NCI-H128 (cell line): ENCODE measurements around the gene SYT4.
A peak's percentile ranks its signal among the peaks of the same experiment; 100 is the strongest.
"Not testable (repeated sequence)": the region's sequence is repeated elsewhere in the genome, so short reads cannot be mapped to it uniquely, and the experiment has no call there.

Experiments used
- DNase-seq: peaks from one replicate; lab custom pipeline; 2025; ENCODE audit not compliant: unreplicated experiment; lab: John Stamatoyannopoulos, UW

The SYT4 gene

GRCh38 chr18:43277164-43277600 lies at the start of gene SYT4:
Gene SYT4, minus strand, starts transcription at chr18:43277490. Its CDS starts 209 bp downstream, at chr18:43277281.
- DNase-seq, result peak; percentile 67

DNA sequence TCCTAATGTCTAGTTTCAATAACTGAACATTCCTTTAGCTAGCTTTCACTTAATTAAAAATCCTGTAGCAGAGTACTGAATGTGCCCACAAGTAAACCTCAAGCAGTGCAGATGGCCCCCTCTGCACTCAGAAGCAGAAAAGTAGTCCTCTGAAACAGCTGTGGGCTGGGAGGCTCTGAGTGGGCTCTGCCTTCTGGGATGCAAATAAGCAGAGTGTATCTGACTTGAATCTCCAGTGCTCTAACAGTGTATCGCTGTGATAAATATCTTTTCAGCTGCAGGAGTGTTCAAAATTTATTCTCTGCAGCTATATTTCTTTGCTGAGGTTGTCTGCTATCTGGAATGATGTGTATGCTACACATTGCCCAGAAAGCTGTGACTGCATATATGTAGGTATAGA lies 44.8 kb upstream of the SYT4 start:
- no peak for DNase-seq

DNA sequence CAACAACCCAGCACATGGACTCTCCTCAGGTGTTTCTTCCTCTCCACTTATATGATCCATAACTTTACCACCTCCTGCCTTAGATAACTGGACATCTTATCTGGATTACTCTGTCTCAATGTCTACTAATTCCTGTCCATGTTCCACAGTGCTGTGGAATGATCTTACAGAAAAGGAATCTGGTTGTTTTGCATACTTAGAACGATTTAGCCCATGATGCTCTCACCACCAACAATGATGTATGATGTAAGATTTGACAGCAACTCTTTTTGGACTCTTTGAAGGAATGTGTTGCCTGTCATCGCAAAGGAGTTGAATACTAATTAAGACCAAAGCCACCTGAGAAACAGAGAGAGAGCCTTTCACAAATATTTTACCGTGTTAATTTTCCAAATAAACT lies 37.7 kb upstream of the SYT4 start:
- DNase-seq, result no peak

DNA sequence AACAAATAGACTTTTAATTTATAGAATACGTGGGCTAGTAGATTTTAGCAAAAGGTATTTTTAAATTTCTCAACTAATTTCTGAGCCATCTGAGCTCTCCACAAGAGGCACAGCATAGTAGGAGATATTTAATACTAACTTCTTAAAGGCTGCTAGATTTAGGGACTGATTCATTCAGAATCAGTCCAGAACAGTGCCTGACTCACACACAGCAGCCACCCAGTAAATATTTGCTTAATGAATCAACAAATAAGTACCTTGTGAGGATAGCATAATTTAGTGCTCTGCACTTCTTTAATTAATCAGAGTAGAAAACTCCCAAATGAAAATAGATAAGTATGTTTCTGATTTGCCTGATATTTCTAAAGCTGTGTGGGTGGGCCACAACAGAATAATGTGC lies 35.6 kb upstream of the SYT4 start:
- no peak for DNase-seq

GRCh38 chr18:43310239-43310638 lies 32.9 kb upstream of the SYT4 start:
- DNase-seq, result no peak

GRCh38 chr18:43303376-43303775 lies 26.1 kb upstream of the SYT4 start:
- no peak for DNase-seq

DNA sequence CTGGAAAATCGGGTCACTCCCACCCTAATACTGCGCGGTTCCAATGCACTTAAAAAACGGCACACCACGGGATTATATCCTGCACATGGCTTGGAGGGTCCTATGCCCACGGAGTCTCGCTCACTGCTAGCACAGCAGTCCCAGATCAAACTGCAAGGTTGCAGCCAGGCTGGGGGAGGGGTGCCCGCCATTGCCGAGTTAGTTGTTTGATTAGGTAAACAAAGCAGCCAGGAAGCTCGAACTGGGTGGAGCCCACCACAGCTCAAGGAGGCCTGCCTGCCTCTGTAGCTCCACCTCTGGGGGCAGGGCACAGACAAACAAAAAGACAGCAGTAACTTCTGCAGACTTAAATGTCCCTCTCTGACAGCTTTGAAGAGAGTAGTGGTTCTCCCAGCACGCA lies 8.9 kb upstream of the SYT4 start:
- not testable (repeated sequence) for DNase-seq

DNA sequence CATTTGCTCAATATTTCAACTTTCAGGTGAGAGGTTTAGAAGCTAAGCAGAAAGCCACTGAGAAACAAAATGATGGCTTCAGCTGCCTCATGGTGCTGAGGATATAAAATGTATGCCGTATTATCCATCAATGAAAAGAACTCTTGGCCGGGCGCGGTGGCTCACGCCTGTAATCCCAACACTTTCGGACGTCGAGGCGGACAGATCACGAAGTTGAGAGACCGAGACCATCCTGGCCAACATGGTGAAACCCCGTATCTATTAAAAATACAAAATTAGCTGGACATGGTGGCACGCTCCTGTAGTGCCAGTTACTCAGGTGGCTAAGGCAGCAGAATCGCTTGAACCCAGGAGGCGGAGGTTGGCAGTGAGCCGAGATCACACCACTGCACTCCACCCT lies 6.0 kb upstream of the SYT4 start:
- no peak for DNase-seq

DNA sequence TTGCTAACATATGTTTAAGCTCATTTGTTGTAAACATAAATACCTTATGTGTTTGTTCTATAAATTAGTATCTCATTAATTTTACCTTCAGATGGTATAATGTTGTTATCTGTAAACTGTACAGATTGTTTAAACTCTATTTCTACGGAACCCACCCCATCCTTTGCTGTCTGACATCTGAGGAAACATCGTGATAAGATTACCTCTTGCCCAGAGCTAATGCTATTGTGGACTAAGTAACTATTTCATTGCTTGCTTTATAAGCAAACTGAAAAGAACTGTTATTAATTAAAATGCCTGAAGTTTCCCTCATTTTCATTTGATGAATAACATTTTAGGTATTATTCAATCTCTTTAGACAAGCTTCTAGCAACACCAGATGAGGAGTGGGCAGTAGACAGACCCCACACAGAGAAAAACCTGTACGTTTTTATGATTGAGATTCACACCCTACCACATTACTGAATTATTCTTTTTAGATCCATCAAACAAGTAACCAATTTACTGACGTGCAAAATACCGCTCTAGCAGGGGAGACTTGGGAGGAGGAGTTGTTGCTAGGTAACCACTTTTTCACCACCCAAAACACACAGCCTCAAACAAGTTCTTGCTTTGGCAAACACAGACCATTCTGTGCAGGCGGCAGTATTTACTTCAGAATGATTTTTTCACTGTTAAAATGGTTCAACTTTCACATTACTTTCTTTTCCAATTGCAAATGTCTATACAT lies 1.9 kb upstream of the SYT4 start:
- DNase-seq, result peak; percentile 71

- no peak for DNase-seq
Measured at GRCh38 chr18:43278355-43278754, 1.1 kb upstream of the SYT4 start.

DNA sequence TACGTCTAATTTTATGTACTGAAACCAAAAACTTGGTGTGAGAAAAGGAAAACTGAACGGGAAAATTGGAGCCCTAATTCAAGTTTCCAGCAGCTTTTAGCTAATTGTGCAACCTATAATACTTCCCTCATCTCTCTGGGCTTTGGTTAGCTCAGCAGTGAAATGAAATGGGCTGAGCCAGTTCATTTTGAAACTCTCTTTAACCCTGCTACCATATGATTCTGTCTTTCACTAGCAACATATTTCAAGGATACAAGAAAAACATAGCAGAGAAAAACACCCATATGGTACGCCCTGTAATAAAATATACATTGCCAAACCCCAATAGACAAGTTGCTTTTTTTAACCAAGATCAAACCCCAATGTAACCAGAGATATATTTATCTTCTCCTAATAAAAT lies 799 bp downstream of the SYT4 start:
- no peak for DNase-seq

- DNase-seq, result no peak
Measured at GRCh38 chr18:43275546-43275945, 1.7 kb downstream of the SYT4 start.

DNA sequence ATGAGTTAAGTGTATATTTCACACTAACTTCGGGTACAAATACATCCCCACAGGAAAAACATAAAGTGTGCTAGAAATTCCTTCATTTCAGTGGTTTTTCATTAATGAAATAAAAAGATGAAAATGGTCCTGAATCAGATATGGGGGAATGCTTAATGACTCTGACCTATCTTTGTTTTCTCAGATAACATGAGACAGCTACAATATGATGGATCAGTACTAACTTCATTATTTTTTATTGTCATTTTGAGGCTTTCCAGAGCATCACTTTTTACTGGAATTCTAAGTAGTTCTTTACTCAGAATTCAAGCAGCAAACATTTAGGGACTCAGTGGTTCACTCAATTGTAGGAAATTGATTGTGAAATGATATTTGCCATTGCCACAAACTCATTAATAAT lies 2.8 kb downstream of the SYT4 start:
- no peak for DNase-seq

DNA sequence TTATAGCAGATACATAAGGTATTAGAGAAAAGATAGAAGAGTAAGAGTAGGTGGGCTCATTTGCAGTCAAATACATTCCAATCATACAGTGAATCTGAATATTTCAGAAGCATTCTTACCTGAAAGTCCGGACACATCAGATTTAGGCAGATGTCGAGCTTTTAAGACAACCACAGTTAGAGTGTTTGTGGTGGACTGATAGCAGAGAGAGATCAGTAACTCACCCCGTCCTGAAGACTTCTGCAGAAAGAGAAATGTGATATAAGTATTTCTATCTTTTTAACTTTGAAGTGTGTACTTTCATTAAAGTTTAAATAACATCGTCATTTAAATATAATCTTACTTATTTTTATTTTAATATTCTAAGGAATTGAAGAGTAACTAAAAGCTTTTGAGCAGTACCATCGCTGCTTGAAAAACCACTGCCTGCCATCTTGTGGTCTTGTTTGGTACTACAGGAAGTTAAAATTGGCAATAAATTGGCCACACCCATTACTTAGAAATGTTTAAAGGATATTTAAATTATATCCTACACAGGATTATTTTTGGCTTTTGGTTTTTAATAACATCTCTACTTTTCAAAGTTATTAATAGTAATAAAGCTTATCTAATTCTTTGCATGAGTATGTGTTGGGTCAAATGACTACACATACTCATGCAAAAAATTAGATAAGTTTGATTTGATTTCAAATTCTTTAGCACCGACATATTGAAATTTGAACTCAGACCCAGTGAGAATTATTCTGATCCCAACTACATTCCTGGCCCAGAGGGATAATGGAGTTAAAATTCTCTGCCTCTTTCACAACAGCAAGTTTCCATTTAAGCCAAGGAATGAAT lies 5.5 kb downstream of the SYT4 start:
- no peak for DNase-seq

DNA sequence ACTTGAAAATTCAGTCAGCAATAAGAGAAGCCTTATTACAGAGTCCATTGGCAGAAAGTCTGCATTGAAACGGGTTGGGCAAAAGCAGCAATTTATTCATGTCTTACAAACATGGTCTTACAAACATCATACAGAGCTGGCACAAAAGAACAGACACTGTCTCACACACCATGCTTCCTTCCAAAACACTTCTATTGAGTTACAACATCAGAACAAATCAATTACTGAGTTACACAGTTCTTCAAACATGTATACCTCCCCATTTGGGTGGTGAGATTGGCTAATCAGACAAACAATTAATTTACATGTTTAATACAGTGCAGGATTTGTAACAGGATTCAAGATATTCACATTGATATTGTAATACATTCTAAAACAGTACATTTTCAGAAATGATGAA lies 9.5 kb downstream of the SYT4 start:
- DNase-seq, result no peak

DNA sequence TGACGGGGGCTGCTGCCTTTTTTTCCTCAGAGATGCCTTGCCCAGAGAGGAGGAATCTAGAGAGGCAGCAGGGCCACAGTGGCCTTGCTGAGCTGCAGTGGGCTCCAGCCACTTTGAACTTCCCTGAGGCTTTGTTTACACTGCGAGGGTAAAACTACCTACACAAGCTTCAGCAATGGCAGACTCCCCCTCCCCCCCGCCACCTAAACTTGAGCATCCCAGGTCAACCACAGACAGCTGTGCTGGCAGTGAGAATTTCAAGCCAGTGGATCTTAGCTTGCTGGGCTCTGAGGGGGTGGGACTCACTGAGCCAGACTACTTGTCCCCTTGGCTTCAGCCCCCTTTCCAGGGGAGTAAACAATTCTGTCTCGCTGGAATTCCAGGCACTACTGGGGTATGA lies 11.8 kb downstream of the SYT4 start:
- no peak for DNase-seq

- no peak for DNase-seq
Measured at GRCh38 chr18:43248610-43249249, 28.6 kb downstream of the SYT4 start.

GRCh38 chr18:43247944-43248343 lies 29.3 kb downstream of the SYT4 start:
- DNase-seq, result no peak

- no peak for DNase-seq
Measured at GRCh38 chr18:43238429-43238828, 38.9 kb downstream of the SYT4 start.

GRCh38 chr18:43236921-43237320 lies 40.4 kb downstream of the SYT4 start:
- no peak for DNase-seq

DNA sequence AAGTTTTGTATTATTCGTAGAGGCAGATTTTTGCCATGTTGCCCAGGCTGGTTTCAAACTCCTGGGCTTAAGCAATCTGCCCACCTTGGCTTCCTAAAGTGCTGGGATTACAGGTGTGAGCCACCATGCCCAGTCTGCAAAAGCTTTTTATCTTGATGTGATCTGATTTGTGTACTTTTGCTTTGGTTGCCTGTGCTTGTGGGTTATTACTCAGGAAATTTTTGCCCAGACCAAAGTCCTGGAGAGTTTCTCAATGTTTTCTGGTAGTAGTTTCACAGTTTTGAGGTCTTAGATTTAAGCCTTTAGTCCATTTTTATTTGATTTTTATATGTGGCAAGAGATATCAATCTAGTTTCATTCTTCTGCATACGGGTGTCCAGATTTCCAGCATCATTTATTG lies 42.4 kb downstream of the SYT4 start:
- DNase-seq, result no peak

DNA sequence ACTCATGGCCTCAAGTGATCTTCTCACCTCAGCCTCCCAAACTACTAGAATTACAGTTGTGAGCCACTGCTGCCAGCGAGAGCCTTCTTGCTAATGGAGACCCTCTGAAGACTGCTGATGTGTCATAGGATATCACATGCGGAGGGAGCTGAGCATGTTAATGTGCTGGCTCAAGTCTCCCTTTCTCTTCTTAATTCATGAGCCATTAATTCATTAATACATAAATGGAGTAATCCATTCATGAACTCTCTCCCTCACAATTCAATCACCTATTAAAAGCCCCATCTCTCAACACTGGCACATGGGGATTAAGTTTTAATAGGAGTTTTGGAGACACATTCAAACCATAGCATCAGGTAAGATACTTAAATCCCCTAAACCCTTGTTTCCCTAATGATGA lies 54.8 kb downstream of the SYT4 start:
- DNase-seq, result no peak
